LNCaP clone FGC (cell line): ENCODE results near the gene GALNT10.

Experiments
- DNase-seq: peaks from one replicate; pipeline ENCODE4 v3.0.0-alpha.2; 2011; ENCODE audit warnings: low read depth
- H3K4me3 ChIP-seq: 2 replicates; pipeline ENCODE4 v1.5.1; 2011; ENCODE audit warnings: mild to moderate bottlenecking, low read depth, low read length, control low read depth
- CTCF ChIP-seq: IDR thresholded peaks from 2 replicates; pipeline ENCODE4 v1.5.1; 2012; ENCODE audit warnings: mild to moderate bottlenecking; ENCODE audit not compliant: control insufficient read depth, insufficient read depth; ENCODE audit errors: extremely low read depth

The GALNT10 gene

GRCh38 chr5:154344461-154344860, 153.9 kb downstream of the GALNT10 start:
- TF ChIP-seq CTCF: no peak

GRCh38 chr5:154345255-154345952, 154.9 kb downstream of the GALNT10 start:
- DNase-seq: no peak
- no peak overlapping the region for H3K4me3 ChIP-seq
- no peak for TF ChIP-seq CTCF

More at GRCh38 chr5:154344461-154344860, 153.9 kb downstream of the GALNT10 start:
- no peak for DNase-seq
- no peak overlapping the region for H3K4me3 ChIP-seq

- no peak overlapping the region for H3K4me3 ChIP-seq
- no peak for DNase-seq
- no peak for TF ChIP-seq CTCF
Measured at GRCh38 chr5:154346427-154346826, 155.9 kb downstream of the GALNT10 start.

GRCh38 chr5:154349626-154350264, 159.2 kb downstream of the GALNT10 start:
- no peak for DNase-seq
- no peak for TF ChIP-seq CTCF
- no peak overlapping the region for H3K4me3 ChIP-seq

- no peak for TF ChIP-seq CTCF
- H3K4me3 ChIP-seq: no peak overlapping the region
- DNase-seq: no peak
Measured at GRCh38 chr5:154351141-154351540, 160.6 kb downstream of the GALNT10 start.

- TF ChIP-seq CTCF: no peak
- no peak for DNase-seq
- no peak overlapping the region for H3K4me3 ChIP-seq
Measured at GRCh38 chr5:154351566-154351965, 161.0 kb downstream of the GALNT10 start.
